Natural killer cell (primary cell): ENCODE results near the gene BCL2L14. TPM values are rescaled to one million over a fixed set of nuclear protein-coding genes. Genes with fewer than 3 reads are reported as not detected.

Experiments used
- ATAC-seq, 3 donors: fragments of 150-1000 bp in 2 of 3; fragments of 200-7000 bp in 1 of 3; cut with Tn5 transposase; 1 replicate in 1 of 3; 2 replicates in 2 of 3; pipeline ENCODE4 v1.10.0; 2021; ENCODE audit warnings: mild to moderate bottlenecking in 2 of 3, moderate library complexity in 2 of 3
- DNase-seq, 2 donors: peaks; one replicate each; pipeline versions ENCODE4 v3.0.0 to v3.0.0-alpha.2; 2013 to 2021; ENCODE audit warnings: mixed read lengths in 1 of 2
- H3K27ac ChIP-seq: one replicate; pipeline ENCODE4 v1.5.1; 2013; ENCODE audit warnings: mild to moderate bottlenecking, low read length
- H3K27me3 ChIP-seq: one replicate; pipeline ENCODE4 v1.6.1; 2013; ENCODE audit warnings: low read length; ENCODE audit not compliant: control insufficient read depth, insufficient read depth
- H3K36me3 ChIP-seq: one replicate; pipeline ENCODE4 v1.6.1; 2013; ENCODE audit warnings: low read length; ENCODE audit not compliant: control insufficient read depth, insufficient read depth
- H3K4me1 ChIP-seq: one replicate; pipeline ENCODE4 v1.6.1; 2013; ENCODE audit warnings: low read length; ENCODE audit not compliant: control insufficient read depth, insufficient read depth
- H3K4me3 ChIP-seq: one replicate; pipeline ENCODE4 v1.5.1; 2013; ENCODE audit warnings: low read length
- H3K9me3 ChIP-seq: one replicate; pipeline ENCODE4 v1.6.1; 2013; ENCODE audit warnings: low read length; ENCODE audit not compliant: control insufficient read depth, insufficient read depth
- H3K27ac Mint-ChIP-seq, 2 donors: one replicate each; pipeline ENCODE4 v1.8.0; 2022; ENCODE audit warnings: mild to moderate bottlenecking in 2 of 2, mixed read lengths in 2 of 2, moderate library complexity in 1 of 2
- H3K27me3 Mint-ChIP-seq, 2 donors: one replicate each; pipeline ENCODE4 v1.8.0; 2022; ENCODE audit warnings: low read depth in 2 of 2, mixed read lengths in 2 of 2
- H3K36me3 Mint-ChIP-seq: one replicate; pipeline ENCODE4 v1.8.0; 2022; ENCODE audit warnings: mixed read lengths
- H3K4me1 Mint-ChIP-seq, 2 donors: one replicate each; pipeline ENCODE4 v1.8.0; 2022; ENCODE audit warnings: mixed read lengths in 2 of 2
- H3K4me3 Mint-ChIP-seq: one replicate; pipeline ENCODE4 v1.8.0; 2022; ENCODE audit warnings: mild to moderate bottlenecking, moderate library complexity, mixed read lengths
- H3K9me3 Mint-ChIP-seq, 2 donors: one replicate each; pipeline ENCODE4 v1.8.0; 2022; ENCODE audit warnings: mixed read lengths in 2 of 2
- CTCF ChIP-seq: fragments of 200-600 bp; IDR thresholded peaks from one replicate; pipeline ENCODE4 v1.8.0; 2022; ENCODE audit warnings: antibody characterized with exemption
- WGBS: methylation state at CpG from one replicate; pipeline ENCODE4 v1.1.7; 2013; ENCODE audit warnings: missing lambda C conversion rate; ENCODE audit not compliant: insufficient coverage; 5-methylcytosine and 5-hydroxymethylcytosine counted together
- intact Hi-C: fragments of 100-400 bp; cut with micrococcal nuclease; formaldehyde crosslinking; loops from one replicate; pipeline ENCODE4 v1.14.2; 2022
- total RNA-seq, 4 donors: library from RNA; stranded (reverse); fragments of 120-200 nt in 1 of 4; gene quantifications; one replicate each; pipeline versions ENCODE4 v1.2.3 to v1.2.4, GENCODE V29; 2013 to 2022

The BCL2L14 gene
- total RNA-seq, 3 donors from 2014 or later (not counting 1 experiment from before 2014, with no cell fraction given) = 0.49 TPM; not detected in 2

DNA sequence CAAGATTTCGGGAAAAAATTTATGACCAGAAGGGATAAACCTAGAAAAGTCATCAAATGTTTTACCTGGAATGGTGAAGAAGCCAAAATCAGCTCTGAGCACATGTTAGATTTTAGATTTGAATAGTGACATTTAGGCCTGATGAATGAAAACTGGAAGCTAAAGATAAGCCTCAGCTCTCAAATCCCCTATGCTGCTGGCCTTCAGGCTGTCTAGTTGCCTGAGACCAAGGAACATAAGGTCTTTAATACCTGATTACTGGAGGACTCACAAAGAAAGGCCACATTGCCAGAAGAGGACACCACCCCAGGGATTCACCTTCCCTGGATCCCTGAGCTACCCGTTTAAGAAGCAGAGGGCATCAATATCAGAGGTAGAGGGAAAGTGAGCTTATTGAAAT, 56.6 kb downstream of the BCL2L14 start:
- WGBS = 100% methylated on average over 2 of the region's 2 CpGs
- no peak for ATAC-seq

DNA sequence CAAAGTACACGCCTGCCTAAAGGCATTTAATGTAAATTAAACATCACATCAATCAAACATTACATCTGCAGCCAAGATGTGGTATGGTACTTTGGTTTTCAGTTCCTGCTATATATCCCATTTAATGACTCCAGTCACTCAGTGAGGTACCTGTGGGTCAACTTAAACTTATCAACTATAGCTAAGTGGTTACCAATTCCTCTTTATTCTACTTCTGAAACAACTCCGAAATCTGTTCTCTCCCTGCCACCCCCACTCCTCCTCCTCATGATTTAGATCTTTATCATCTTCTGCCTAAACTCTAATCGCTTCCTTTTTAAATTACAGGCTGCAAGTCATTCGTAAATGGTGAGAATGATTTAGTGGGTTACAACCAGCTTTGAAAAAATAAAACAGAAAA, 57.9 kb downstream of the BCL2L14 start:
- Histone ChIP-seq H3K27ac (no peak overlapping the region), H3K4me3 (no peak overlapping the region), H3K9me3 (no peaks in the 10 kb centered on the region), H3K4me1 (no peaks in the 10 kb centered on the region), H3K36me3 (no peaks in the 10 kb centered on the region), H3K27me3 (peaks cover 11% of the 10 kb centered on the region)
- WGBS = 8% methylated on average over 2 of the region's 4 CpGs
- H3K4me1 Mint-ChIP-seq = no peaks in the 10 kb centered on the region
- TF ChIP-seq CTCF = no peak
- intact Hi-C loops = no loop called here
- no peak for DNase-seq
- peaks cover 20 to 31% of the 10 kb centered on the region in 2 donors for H3K27me3 Mint-ChIP-seq
- H3K36me3 Mint-ChIP-seq = no peaks in the 10 kb centered on the region
- no peak for ATAC-seq
- H3K27ac Mint-ChIP-seq = no peak overlapping the region
- H3K9me3 Mint-ChIP-seq = no peaks in the 10 kb centered on the region
- no peak overlapping the region for H3K4me3 Mint-ChIP-seq

More for the DNA sequence above, 56.6 kb downstream of the BCL2L14 start:
- no peaks in the 10 kb centered on the region for H3K36me3 Mint-ChIP-seq
- no peak overlapping the region for H3K4me3 Mint-ChIP-seq
- intact Hi-C loops = no loop called here
- no peaks in the 10 kb centered on the region for H3K9me3 Mint-ChIP-seq
- peaks cover 17 to 22% of the 10 kb centered on the region in 2 donors for H3K27me3 Mint-ChIP-seq
- Histone ChIP-seq H3K36me3 (no peaks in the 10 kb centered on the region), H3K9me3 (no peaks in the 10 kb centered on the region), H3K4me1 (no peaks in the 10 kb centered on the region), H3K27me3 (peaks cover 11% of the 10 kb centered on the region), H3K27ac (no peak overlapping the region), H3K4me3 (no peak overlapping the region)
- H3K4me1 Mint-ChIP-seq = no peaks in the 10 kb centered on the region
- no peak for DNase-seq
- H3K27ac Mint-ChIP-seq = no peak overlapping the region
- no peak for TF ChIP-seq CTCF

GRCh38 chr12:12133259-12133658, 62.5 kb downstream of the BCL2L14 start:
- H3K9me3 Mint-ChIP-seq = no peaks in the 10 kb centered on the region
- H3K27me3 Mint-ChIP-seq = peaks cover 22 to 42% of the 10 kb centered on the region in 2 donors
- intact Hi-C loops = no loop called here
- H3K4me1 Mint-ChIP-seq = no peaks in the 10 kb centered on the region
- Histone ChIP-seq H3K36me3 (no peaks in the 10 kb centered on the region), H3K4me3 (no peak overlapping the region), H3K27ac (no peak overlapping the region), H3K27me3 (peaks cover 17% of the 10 kb centered on the region), H3K9me3 (no peaks in the 10 kb centered on the region), H3K4me1 (no peaks in the 10 kb centered on the region)
- H3K4me3 Mint-ChIP-seq = no peak overlapping the region
- no peaks in the 10 kb centered on the region for H3K36me3 Mint-ChIP-seq
- H3K27ac Mint-ChIP-seq = no peak overlapping the region
- no peak for ATAC-seq
- no peak for TF ChIP-seq CTCF
- 91% methylated on average over 2 of the region's 3 CpGs for WGBS
- DNase-seq = no peak

- Histone ChIP-seq H3K36me3 (no peaks in the 10 kb centered on the region), H3K9me3 (no peaks in the 10 kb centered on the region), H3K27me3 (peaks cover 18% of the 10 kb centered on the region), H3K4me1 (no peaks in the 10 kb centered on the region), H3K4me3 (no peak overlapping the region), H3K27ac (no peak overlapping the region)
- Mint-ChIP-seq H3K27ac (no peak overlapping the region), H3K9me3 (no peaks in the 10 kb centered on the region), H3K36me3 (no peaks in the 10 kb centered on the region), H3K27me3 (peaks cover 21 to 43% of the 10 kb centered on the region in 2 donors), H3K4me1 (no peaks in the 10 kb centered on the region), H3K4me3 (no peak overlapping the region)
- no peak for DNase-seq
- no peak for ATAC-seq
- intact Hi-C loops = no loop called here
- TF ChIP-seq CTCF = no peak
- 58% methylated on average over 2 of the region's 5 CpGs for WGBS
Observed at GRCh38 chr12:12133785-12134184, 63.0 kb downstream of the BCL2L14 start.
